Measurements from ENCODE around the gene GYG2. TPM values are rescaled to one million over a fixed set of nuclear protein-coding genes. Genes with fewer than 3 reads are reported as not detected.
"Not testable (repeated sequence)": the region's sequence is repeated elsewhere in the genome, so short reads cannot be mapped to it uniquely, and the experiment has no call there.

The GYG2 gene
- total and polyA plus RNA-seq, 2 of the 8 experiments (the other 6 are each of a cell fraction or from before 2014, with no cell fraction given), result 52.8 to 65.3 TPM

- POLR2A ChIA-PET (ENCODE audit: partially characterized antibody); H3K23me2 ChIP-seq (ENCODE audit: low read depth, low read length); H2BK5ac ChIP-seq (ENCODE audit: low read depth, low read length); H2BK12ac ChIP-seq (ENCODE audit: low read depth, low read length); H2AFZ ChIP-seq (ENCODE audit: low read length); H3K27ac ChIP-seq (ENCODE audit: low read depth, low read length); H3K56ac ChIP-seq (replicated peaks; ENCODE audit: insufficient read length, low read depth, low read length); H4K5ac ChIP-seq (ENCODE audit: insufficient read length, low read depth, low read length); H2BK20ac ChIP-seq (ENCODE audit: low read length); H3K18ac ChIP-seq (ENCODE audit: extremely low read depth, low read length); H3K4me3 ChIP-seq (ENCODE audit: extremely low read depth in 1 of 4, insufficient read depth in 2 of 4, low read depth in 3 of 4, low read length in 4 of 4); H3K79me1 ChIP-seq (ENCODE audit: low read depth, low read length); H3K9me3 ChIP-seq (ENCODE audit: insufficient read depth in 2 of 2, low read depth in 1 of 2, low read length in 1 of 2); H2AK5ac ChIP-seq (ENCODE audit: low read depth, low read length); H3K79me2 ChIP-seq (ENCODE audit: control insufficient read depth in 1 of 2, insufficient read depth in 2 of 2, low read length in 2 of 2); H3K4ac ChIP-seq (replicated peaks; ENCODE audit: insufficient read length, low read depth, low read length); H3K4me1 ChIP-seq (replicated peaks in 1 of 4; ENCODE audit: control insufficient read depth in 3 of 4, insufficient read depth in 4 of 4, low read length in 3 of 4); H2BK15ac ChIP-seq (ENCODE audit: low read length); H3K27me3 ChIP-seq (replicated peaks in 1 of 4; ENCODE audit: control insufficient read depth in 3 of 4, extremely low read depth in 1 of 4, insufficient read depth in 3 of 4, low read length in 3 of 4); H4K91ac ChIP-seq (replicated peaks; ENCODE audit: insufficient read length, low read length); H3K9ac ChIP-seq (replicated peaks in 1 of 4; ENCODE audit: extremely low read depth in 1 of 4, low read depth in 3 of 4, low read length in 3 of 4); H2BK120ac ChIP-seq (replicated peaks; ENCODE audit: low read depth, low read length); H4K8ac ChIP-seq (ENCODE audit: extremely low read depth, insufficient read depth, low read length); H3K36me3 ChIP-seq (ENCODE audit: control insufficient read depth in 2 of 4, insufficient read depth in 4 of 4, low read length in 3 of 4); H4K20me1 ChIP-seq (replicated peaks in 1 of 2; ENCODE audit: control insufficient read depth in 1 of 2, insufficient read depth in 2 of 2, low read length in 2 of 2); H3K23ac ChIP-seq (ENCODE audit: insufficient read length); H3K14ac ChIP-seq (ENCODE audit: insufficient read length): not testable (repeated sequence)
- peak; percentile 93 for FAIRE-seq
- WGBS, 2 experiments (ENCODE audit: extremely low coverage in 1 of 2, insufficient coverage in 1 of 2, insufficient read length in 1 of 2, insufficient replicate concordance in 2 of 2, low coverage in 1 of 2, low lambda C conversion rate in 2 of 2, missing lambda C conversion rate in 1 of 2), result 22% methylated on average over 10 of the region's 15 CpGs; no CpG with 5 or more reads in 1 of the 2 experiments
- CTCF ChIA-PET (ENCODE audit: partially characterized antibody), result interaction anchor here (0.9 kb wide), 1 partner anchor 14 kb away, joined by 3 read pairs; no protein-coding TSS in a partner anchor
- peak; percentile 36 to 46 for DNase-seq (ENCODE audit: low read depth in 1 of 2, low spot score in 2 of 2)
- TF ChIP-seq CTCF (IDR thresholded peaks at IDR 0.05; ENCODE audit: control extremely low read depth in 1 of 3, insufficient read depth in 1 of 3, low read depth in 1 of 3, low read length in 3 of 3) (peak; percentile 26 to 45 (median 33)), MAX (IDR thresholded peaks at IDR 0.05) (0 out of 2 replicates have a peak, but pooled peaks have one; percentile 14), YY1 (IDR thresholded peaks at IDR 0.05; ENCODE audit: low read depth, low read length) (0 out of 2 replicates have a peak, but pooled peaks have one; percentile 24), RAD21 (IDR thresholded peaks at IDR 0.05 in 1 of 2, conservative IDR thresholded peaks at IDR 0.05 in 1 of 2; ENCODE audit: low read depth in 2 of 2, low read length in 2 of 2) (peak; percentile 55 to 59), TEAD4 (IDR thresholded peaks at IDR 0.05; ENCODE audit: low read depth, low read length) (peak; percentile 66)
- peak overlapping the region in 1 of 2 experiments; percentile 34; a peak in 1 of 4 replicates for H3K4me2 ChIP-seq (ENCODE audit: insufficient read depth in 1 of 2, low read depth in 2 of 2, low read length in 2 of 2)
Measured at GRCh38 chrX:2889706-2890490, 61.2 kb downstream of the GYG2 start.
